WTC11 (cell line): Measurements from ENCODE around the gene DHPS.

Source experiments
- CBFB ChIP-seq: sonication (generic); formaldehyde crosslinking; IDR thresholded peaks from 2 replicates; pipeline ENCODE4 v1.8.1; 2022; ENCODE audit warnings: mild to moderate bottlenecking, low read depth, missing genetic modification reagents
- CTCF ChIP-seq: fragments of 200-600 bp; IDR thresholded peaks from 2 replicates; pipeline ENCODE4 v1.8.0; 2022; ENCODE audit warnings: antibody characterized with exemption
- ZNF219 ChIP-seq: sonication (generic); formaldehyde crosslinking; IDR thresholded peaks from 2 replicates; pipeline ENCODE4 v1.8.0; 2023; ENCODE audit warnings: missing genetic modification reagents, mild to moderate bottlenecking, borderline replicate concordance
- ZSCAN18 ChIP-seq: fragments of 250-450 bp; sonication (Bioruptor Pico); IDR thresholded peaks from 2 replicates; pipeline ENCODE4 v2.1.2; 2022; ENCODE audit warnings: mild to moderate bottlenecking, moderate library complexity
- TF ChIP-seq, protein P1 (sequence below): sonication (generic); formaldehyde crosslinking; IDR thresholded peaks from 2 replicates; pipeline ENCODE4 v1.8.0; 2022; ENCODE audit warnings: mild to moderate bottlenecking, missing genetic modification reagents

GRCh38 chr19:12649941-12650340, 31.7 kb downstream of the DHPS start:
- no peak for TF ChIP-seq ZNF219 (CRISPR knock-in tag)
- TF ChIP-seq ZSCAN18 (CRISPR knock-in tag): no peak
- TF ChIP-seq, protein P1, sequence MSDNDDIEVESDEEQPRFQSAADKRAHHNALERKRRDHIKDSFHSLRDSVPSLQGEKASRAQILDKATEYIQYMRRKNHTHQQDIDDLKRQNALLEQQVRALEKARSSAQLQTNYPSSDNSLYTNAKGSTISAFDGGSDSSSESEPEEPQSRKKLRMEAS (CRISPR knock-in tag): no peak
- no peak for TF ChIP-seq CTCF
- no peak for TF ChIP-seq CBFB (CRISPR knock-in tag)
